ENCODE measurements around the gene TMEM255B.

The TMEM255B gene

DNA sequence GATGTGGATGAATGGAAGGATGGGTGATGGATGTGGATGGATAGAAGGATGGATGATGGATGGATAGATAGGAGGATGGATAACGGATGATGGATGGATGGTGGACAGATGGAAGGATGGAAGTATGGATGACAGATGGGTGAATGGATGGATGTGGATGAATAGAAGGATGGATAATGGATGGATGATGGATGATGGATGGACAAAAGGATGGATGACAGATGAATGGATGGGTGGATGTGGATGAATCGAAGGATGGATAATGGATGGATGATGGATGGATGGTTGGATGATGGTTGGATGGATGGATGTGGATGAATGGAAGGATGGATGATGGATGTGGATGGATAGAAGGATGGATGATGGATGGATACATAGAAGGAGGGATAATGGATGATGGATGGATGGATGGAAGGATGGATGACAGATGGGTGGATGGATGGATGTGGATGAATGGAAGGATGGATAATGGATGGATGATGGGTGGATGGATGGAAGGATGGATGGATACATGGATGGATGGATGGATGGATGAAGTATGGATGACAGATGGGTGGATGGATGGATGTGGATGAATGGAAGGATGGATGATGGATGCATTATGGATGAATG, 39.3 kb downstream of the TMEM255B start:
- H3K36me3 Mint-ChIP-seq (ENCODE audit: low read depth) = no peaks in the 10 kb centered on the region
- TF ChIP-seq, protein P1, sequence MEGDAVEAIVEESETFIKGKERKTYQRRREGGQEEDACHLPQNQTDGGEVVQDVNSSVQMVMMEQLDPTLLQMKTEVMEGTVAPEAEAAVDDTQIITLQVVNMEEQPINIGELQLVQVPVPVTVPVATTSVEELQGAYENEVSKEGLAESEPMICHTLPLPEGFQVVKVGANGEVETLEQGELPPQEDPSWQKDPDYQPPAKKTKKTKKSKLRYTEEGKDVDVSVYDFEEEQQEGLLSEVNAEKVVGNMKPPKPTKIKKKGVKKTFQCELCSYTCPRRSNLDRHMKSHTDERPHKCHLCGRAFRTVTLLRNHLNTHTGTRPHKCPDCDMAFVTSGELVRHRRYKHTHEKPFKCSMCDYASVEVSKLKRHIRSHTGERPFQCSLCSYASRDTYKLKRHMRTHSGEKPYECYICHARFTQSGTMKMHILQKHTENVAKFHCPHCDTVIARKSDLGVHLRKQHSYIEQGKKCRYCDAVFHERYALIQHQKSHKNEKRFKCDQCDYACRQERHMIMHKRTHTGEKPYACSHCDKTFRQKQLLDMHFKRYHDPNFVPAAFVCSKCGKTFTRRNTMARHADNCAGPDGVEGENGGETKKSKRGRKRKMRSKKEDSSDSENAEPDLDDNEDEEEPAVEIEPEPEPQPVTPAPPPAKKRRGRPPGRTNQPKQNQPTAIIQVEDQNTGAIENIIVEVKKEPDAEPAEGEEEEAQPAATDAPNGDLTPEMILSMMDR (IDR thresholded peaks at IDR 0.05; ENCODE audit: unreplicated experiment in 3 of 3) = no peak
- no peak overlapping the region for H3K4me3 Mint-ChIP-seq
- no peak overlapping the region for H3K27ac Mint-ChIP-seq
- peaks cover 7% of the 10 kb centered on the region for H3K4me1 Mint-ChIP-seq
- H3K27me3 Mint-ChIP-seq (ENCODE audit: low read depth) = no peaks in the 10 kb centered on the region
- H3K9me3 Mint-ChIP-seq = no peaks in the 10 kb centered on the region

DNA sequence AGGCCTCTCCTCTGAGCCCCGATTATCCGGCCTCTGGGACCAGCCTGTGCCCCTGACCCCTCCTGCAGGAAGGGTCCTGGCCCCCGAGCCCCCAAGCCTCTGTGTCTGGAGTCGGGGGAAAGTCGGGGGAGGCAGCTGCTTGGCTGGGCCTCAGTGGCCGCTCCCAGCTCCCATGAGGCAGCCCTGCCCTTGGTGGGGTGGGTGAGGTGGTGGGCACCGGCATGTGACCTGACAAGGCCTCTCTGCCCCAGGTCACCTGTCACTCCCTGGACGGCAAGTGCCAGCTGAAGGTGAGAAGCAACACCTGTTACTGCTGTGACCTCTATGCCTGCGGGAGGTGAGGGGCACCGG, 41.5 kb downstream of the TMEM255B start:
- H3K4me3 Mint-ChIP-seq = no peak overlapping the region
- peaks cover 7% of the 10 kb centered on the region for H3K4me1 Mint-ChIP-seq
- no peaks in the 10 kb centered on the region for H3K9me3 Mint-ChIP-seq
- no peaks in the 10 kb centered on the region for H3K27me3 Mint-ChIP-seq (ENCODE audit: low read depth)
- TF ChIP-seq, protein P1 (IDR thresholded peaks at IDR 0.05; ENCODE audit: unreplicated experiment in 3 of 3) = no peak
- H3K36me3 Mint-ChIP-seq (ENCODE audit: low read depth) = no peaks in the 10 kb centered on the region
- no peak overlapping the region for H3K27ac Mint-ChIP-seq

DNA sequence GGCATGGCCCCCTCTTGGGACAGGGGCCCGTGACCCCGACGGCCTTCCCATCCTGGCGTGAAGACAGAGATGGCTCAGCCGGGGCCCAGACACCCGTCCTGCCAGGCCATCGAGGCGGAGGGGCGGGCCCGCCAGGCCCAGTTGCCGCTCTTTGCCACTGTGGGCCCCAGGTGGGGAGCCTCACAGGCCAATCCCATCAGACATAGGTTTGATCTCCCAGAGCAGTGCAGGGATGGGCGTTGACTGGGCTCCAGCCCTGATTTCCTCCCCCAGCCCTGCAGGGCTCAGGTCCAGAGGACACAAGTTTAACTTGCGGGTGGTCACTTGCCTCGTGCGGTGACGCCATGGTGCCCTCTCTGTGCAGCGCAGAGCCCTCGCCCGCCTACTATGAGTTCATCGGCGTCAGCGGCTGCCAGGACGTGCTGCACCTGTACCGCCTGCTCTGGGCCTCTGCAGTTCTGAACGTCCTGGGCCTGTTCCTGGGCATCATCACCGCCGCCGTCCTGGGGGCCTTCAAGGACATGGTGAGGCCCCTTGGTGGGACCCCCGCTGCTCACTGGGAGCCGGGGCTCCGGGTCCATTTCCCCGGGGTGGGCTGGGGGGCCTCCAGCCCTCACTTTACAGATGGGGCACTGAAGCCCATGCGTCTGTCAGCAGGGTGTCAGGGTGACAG, 42.4 kb downstream of the TMEM255B start:
- Mint-ChIP-seq H3K4me1 (peaks cover 7% of the 10 kb centered on the region), H3K36me3 (ENCODE audit: low read depth) (no peaks in the 10 kb centered on the region), H3K27ac (no peak overlapping the region), H3K27me3 (ENCODE audit: low read depth) (no peaks in the 10 kb centered on the region), H3K9me3 (peaks cover 4% of the 10 kb centered on the region), H3K4me3 (no peak overlapping the region)
- TF ChIP-seq, protein P1 (IDR thresholded peaks at IDR 0.05; ENCODE audit: unreplicated experiment in 3 of 3) = no peak

DNA sequence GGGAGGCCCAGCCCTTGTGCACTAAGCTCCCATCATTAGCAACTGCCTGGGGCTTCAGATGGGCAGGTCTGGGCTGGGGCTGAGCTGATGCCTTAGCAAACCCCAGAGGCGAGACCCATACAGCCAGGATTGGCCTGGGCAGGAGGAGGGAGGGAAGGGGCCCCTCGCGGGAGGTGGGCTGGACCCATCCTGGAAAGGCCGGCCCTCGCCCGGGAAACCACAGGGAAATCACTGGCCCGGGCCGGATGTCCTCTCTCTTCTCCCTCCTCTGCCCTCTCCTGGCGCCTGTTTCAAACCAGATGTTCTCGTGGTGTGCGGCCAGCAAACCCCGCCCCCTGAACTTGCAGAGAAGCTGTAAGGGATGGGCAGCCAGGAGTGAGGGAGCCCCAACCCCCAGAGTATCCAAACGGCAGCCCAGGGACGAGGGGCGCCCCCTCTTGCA, 43.1 kb downstream of the TMEM255B start:
- peaks cover 4% of the 10 kb centered on the region for H3K9me3 Mint-ChIP-seq
- H3K36me3 Mint-ChIP-seq (ENCODE audit: low read depth) = no peaks in the 10 kb centered on the region
- TF ChIP-seq, protein P1 (IDR thresholded peaks at IDR 0.05; ENCODE audit: unreplicated experiment in 3 of 3) = no peak
- H3K27ac Mint-ChIP-seq = peak overlapping the region in 1 of 3 experiments; percentile 60
- H3K4me1 Mint-ChIP-seq = peaks cover 7% of the 10 kb centered on the region
- no peaks in the 10 kb centered on the region for H3K27me3 Mint-ChIP-seq (ENCODE audit: low read depth)
- H3K4me3 Mint-ChIP-seq = peak overlapping the region in 1 of 3 experiments; percentile 26

DNA sequence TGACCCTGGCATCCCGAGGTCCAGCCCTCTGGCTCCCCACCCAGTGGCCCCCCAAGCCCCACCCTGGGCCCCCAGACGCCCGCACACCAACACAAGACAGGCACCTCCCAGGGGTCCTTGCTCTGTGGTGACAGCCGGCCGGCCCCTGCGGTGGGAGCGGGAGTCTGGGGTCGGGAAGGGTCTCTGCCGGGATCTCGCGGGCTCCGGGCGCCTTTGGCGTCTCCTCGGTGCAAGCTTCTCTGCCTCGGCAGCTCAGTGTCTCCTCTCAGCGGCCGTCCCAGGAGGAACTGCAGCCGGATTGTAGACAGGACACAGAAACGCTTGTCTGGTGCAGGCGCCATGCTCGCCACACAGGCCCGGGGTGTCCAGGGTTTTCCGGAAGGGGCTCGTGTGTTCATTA, 43.7 kb downstream of the TMEM255B start:
- Mint-ChIP-seq H3K4me1 (peaks cover 7% of the 10 kb centered on the region), H3K36me3 (ENCODE audit: low read depth) (no peaks in the 10 kb centered on the region)

More for the DNA sequence above, 43.7 kb downstream of the TMEM255B start:
- TF ChIP-seq, protein P1 (IDR thresholded peaks at IDR 0.05; ENCODE audit: unreplicated experiment in 3 of 3) = no peak
- H3K27me3 Mint-ChIP-seq (ENCODE audit: low read depth) = no peaks in the 10 kb centered on the region
- peaks cover 4% of the 10 kb centered on the region for H3K9me3 Mint-ChIP-seq
- no peak overlapping the region for H3K27ac Mint-ChIP-seq
- no peak overlapping the region for H3K4me3 Mint-ChIP-seq

Data from nephron (organoid).